Lower leg skin (tissue), 4 donors: ENCODE measurements around the gene RBM4B. TPM values are rescaled to one million over a fixed set of nuclear protein-coding genes. Genes with fewer than 3 reads are reported as not detected.

Experiments used
- DNase-seq, 2 donors: peaks; one replicate each; pipeline ENCODE4 v3.0.0-alpha.2; 2019; ENCODE audit warnings: low spot score in 2 of 2
- H3K4me3 ChIP-seq: fragments of 200-600 bp; sonication (generic); 2 replicates; pipeline ENCODE4 v1.5.1; 2017; ENCODE audit warnings: mild to moderate bottlenecking, low read depth; ENCODE audit not compliant: poor library complexity, severe bottlenecking
- CTCF ChIP-seq, 3 donors: fragments of 450-650 bp; IDR thresholded peaks; one replicate each; pipeline ENCODE4 v1.5.1; 2016; ENCODE audit warnings: antibody characterized with exemption in 3 of 3, mild to moderate bottlenecking in 3 of 3, moderate library complexity in 2 of 3
- POLR2A ChIP-seq, 2 donors: fragments of 450-650 bp; IDR thresholded peaks; one replicate each; pipeline ENCODE4 v1.6.1; 2016 to 2017; ENCODE audit warnings: antibody characterized with exemption in 2 of 2, mild to moderate bottlenecking in 1 of 2, moderate library complexity in 1 of 2
- WGBS, 2 donors: methylation state at CpG; one replicate each; pipeline ENCODE4 v1.1.5; 2018; 5-methylcytosine and 5-hydroxymethylcytosine counted together
- intact Hi-C: fragments of 100-400 bp; cut with DNase I; formaldehyde crosslinking; loops from one replicate; pipeline ENCODE4 v1.15.0; 2023; ENCODE audit warnings: low total_unique reads
- total RNA-seq, 4 donors: library from RNA; depleted of rRNA; stranded (reverse); fragments of >200 nt; gene quantifications; one replicate each; pipeline ENCODE4 v1.1.0, GENCODE V29; 2016

Gene RBM4B
- total RNA-seq, 4 donors from 2014 or later: 8.6 to 18.0 (median 12.2) TPM

DNA sequence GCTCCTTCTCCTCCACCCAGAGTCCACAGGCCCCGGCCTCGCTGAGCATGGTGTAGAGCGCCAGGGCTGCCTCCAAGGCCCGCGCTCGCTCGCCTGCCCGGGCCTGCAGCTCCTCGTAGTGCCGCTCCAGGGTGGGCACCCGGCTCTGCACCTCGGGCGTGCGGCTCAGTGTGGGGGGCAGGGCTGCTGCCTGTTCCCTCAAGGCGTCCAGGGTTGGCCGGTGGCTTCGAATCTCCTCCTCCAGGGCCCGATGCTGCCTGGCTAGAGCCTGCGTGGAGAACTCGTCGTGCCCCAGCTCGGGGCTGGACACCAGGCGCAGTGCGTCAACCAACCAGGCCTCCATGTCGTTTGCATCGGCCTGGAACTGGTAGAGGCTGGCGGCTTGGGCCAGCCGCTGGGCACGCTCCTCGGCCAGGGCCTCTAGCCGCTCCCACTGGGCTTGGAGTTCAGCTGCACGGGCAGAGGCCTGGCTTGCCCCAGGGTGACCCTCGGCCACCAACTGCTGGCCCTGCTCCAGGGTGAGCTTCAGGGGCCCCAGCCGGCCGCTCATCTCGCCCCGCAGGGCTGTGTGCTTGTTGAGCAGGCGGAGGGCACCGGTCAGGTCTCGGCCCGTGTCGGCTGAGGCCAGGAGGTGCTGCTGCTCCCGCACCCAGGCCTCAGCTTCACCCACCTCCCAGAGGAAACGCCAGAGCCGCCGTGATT is 27.1 kb upstream of the RBM4B start:
- WGBS, 2 donors: 81 to 90% methylated on average over 20 to 23 of the region's 46 CpGs
- no peak overlapping the region for H3K4me3 ChIP-seq
- no peak for TF ChIP-seq CTCF (IDR thresholded peaks at IDR 0.05)
- no peak for TF ChIP-seq POLR2A (IDR thresholded peaks at IDR 0.05)
- intact Hi-C loops: no loop called here
- DNase-seq: peak in 1 of 2 donors; percentile 84

DNA sequence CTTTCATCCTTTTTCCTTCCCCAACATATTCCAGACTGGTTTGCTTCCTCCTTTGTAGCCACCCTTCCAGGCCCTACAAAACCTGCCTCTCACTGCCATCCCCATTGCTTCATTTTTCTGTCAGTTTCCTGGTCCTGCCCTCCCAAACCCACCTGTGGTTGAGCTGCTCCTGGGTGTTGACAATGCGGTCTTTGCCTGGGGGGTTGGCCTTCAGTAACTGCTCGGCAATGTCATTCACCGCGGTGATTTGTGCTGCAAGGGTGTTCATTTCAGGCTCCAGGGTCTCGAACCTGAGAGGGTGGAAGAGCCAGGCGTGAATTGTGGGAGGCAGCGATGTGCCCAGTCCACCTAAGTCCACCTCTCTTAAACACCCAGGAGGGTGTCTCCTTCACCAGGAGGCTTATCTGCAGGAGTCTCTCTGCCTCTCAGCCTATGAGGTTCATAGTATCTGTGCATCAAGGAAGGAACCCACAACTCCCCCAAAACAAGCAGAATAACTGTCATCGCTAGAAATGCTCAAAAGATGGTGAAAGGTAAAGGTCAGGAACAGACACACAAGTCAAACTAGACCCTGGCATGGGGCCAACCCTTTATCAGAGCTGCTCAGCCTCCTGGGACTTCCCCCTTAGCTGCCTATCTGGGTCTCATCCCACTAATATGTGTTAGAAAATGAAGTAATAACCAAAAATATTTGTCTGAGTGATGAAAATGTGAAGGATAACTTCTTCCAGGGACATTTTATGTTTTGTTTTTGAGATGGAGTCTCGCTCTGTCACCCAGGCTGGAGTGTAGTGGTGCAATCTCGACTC is 23.9 kb upstream of the RBM4B start:
- no peak for TF ChIP-seq POLR2A (IDR thresholded peaks at IDR 0.05)
- no peak for TF ChIP-seq CTCF (IDR thresholded peaks at IDR 0.05)
- intact Hi-C loops: no loop called here
- H3K4me3 ChIP-seq: no peak overlapping the region
- DNase-seq: no peak
- WGBS, 2 donors: 94% methylated on average over 10 of the region's 10 CpGs

- intact Hi-C loops: no loop called here
These were observed 23.1 kb upstream of the RBM4B start for GRCh38 chr11:66700742-66701141.

DNA sequence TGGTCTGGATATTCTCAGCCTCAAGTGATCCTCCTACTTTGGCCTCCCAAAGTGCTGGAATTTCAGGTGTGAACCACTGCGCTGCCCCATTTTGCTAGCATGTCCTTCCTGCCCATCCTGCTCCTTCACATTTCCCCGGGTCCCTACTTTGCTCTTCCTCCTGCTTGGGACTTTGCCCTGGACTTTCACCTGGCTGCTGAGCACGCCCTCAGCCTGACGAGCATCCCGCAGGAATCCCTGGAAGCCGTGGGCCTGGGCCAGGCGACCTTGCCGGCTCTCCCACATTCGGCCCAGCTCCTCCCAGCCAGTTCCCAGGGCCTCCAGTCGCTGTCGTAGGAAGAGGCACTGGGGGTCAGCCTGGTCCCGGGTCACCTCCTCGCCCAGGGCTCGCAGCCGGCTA is 22.6 kb upstream of the RBM4B start:
- no peak for DNase-seq
- no peak overlapping the region for H3K4me3 ChIP-seq
- intact Hi-C loops: no loop called here
- no peak for TF ChIP-seq POLR2A (IDR thresholded peaks at IDR 0.05)
- no peak for TF ChIP-seq CTCF (IDR thresholded peaks at IDR 0.05)
- WGBS, 2 donors: 96% methylated on average over 15 of the region's 15 CpGs

More at GRCh38 chr11:66700742-66701141, 23.1 kb upstream of the RBM4B start:
- 97 to 98% methylated on average over 24 to 27 of the region's 27 CpGs for WGBS, 2 donors
- no peak for TF ChIP-seq POLR2A (IDR thresholded peaks at IDR 0.05)
- no peak for TF ChIP-seq CTCF (IDR thresholded peaks at IDR 0.05)
- DNase-seq: no peak
- H3K4me3 ChIP-seq: no peak overlapping the region

- DNase-seq: no peak
- TF ChIP-seq CTCF (IDR thresholded peaks at IDR 0.05): no peak
- WGBS, 2 donors: 92% methylated on average over 8 to 9 of the region's 9 CpGs
- H3K4me3 ChIP-seq: no peak overlapping the region
- intact Hi-C loops: no loop called here
These were observed 20.8 kb upstream of the RBM4B start for GRCh38 chr11:66698491-66698890.
